Left ventricle myocardium superior (tissue), 1 donor: ENCODE results near the gene ERRFI1. TPM values are rescaled to one million over a fixed set of nuclear protein-coding genes. Genes with fewer than 3 reads are reported as not detected.
A peak's percentile ranks its signal among the peaks of the same experiment; 100 is the strongest.
"Not testable (repeated sequence)": the region's sequence is repeated elsewhere in the genome, so short reads cannot be mapped to it uniquely, and the experiment has no call there.

Source experiments
- ATAC-seq: fragments of 200-7000 bp; cut with Tn5 transposase; one replicate; pipeline ENCODE4 v1.9.1; 2020; ENCODE audit warnings: mild to moderate bottlenecking, moderate library complexity
- DNase-seq: peaks from one replicate; pipeline ENCODE4 v3.0.0-alpha.2; 2020
- intact Hi-C: fragments of 100-400 bp; cut with micrococcal nuclease; formaldehyde crosslinking; loops from one replicate; pipeline ENCODE4 v1.11.0; 2022
- long read RNA-seq: library from polyadenylated mRNA; unstranded; transcript quantifications from one replicate; pipeline ENCODE4 v2.0.0, GENCODE V29; 2021
- total RNA-seq: library from RNA; stranded (reverse); fragmentation: NEBNext Ultra II Directional; extraction: Animal tissue kit (Norgen Biotek cat#: 25700); gene quantifications from one replicate; pipeline ENCODE4 v1.2.1, GENCODE V29; 2021
- donor health status: DM: no; HTN: yes; CAD: no; lungs with severe emphysema.

ERRFI1 gene
- 10.2 TPM for total RNA-seq
- long read RNA-seq, partial matches to known transcripts, result 0 of 4 reads
- long read RNA-seq, other reads (novel, unspliced or antisense), result 2 of 4 reads

- ATAC-seq (peak; percentile 97), DNase-seq (peak; percentile 98)
- intact Hi-C loops, result loop anchor here (10.0 kb wide), 1 partner anchor 288 kb away; the partner anchor contains the start of gene SLC45A1
These were observed at the start of gene ERRFI1 for GRCh38 chr1:8026153-8026975. Gene ERRFI1 (minus strand): TSS chr1:8026309. CDS start chr1:8015619, 10,690 bp downstream.

- intact Hi-C loops, result no loop called here
These were observed 49.5 kb upstream of the ERRFI1 start for GRCh38 chr1:8075511-8076051.

GRCh38 chr1:8073112-8073855 is 47.2 kb upstream of the ERRFI1 start:
- intact Hi-C loops, result no loop called here
- DNase-seq, result peak; percentile 41
- ATAC-seq, result peak; percentile 12

More at GRCh38 chr1:8075511-8076051, 49.5 kb upstream of the ERRFI1 start:
- ATAC-seq (no peak), DNase-seq (no peak)

- ATAC-seq (no peak), DNase-seq (no peak)
- intact Hi-C loops, result no loop called here
These were observed 44.3 kb upstream of the ERRFI1 start for GRCh38 chr1:8070381-8070811.

- DNase-seq, ATAC-seq, intact Hi-C loops: not testable (repeated sequence)
These were observed 43.7 kb upstream of the ERRFI1 start for GRCh38 chr1:8069614-8070320.

GRCh38 chr1:8065369-8065768 is 39.3 kb upstream of the ERRFI1 start:
- DNase-seq (no peak), ATAC-seq (no peak)
- intact Hi-C loops, result no loop called here

- no peak for DNase-seq
- intact Hi-C loops, result no loop called here
- ATAC-seq, result peak; percentile 48
These were observed 37.4 kb upstream of the ERRFI1 start for GRCh38 chr1:8063298-8064036.

- DNase-seq, result no peak
These were observed 36.8 kb upstream of the ERRFI1 start for GRCh38 chr1:8062861-8063260.

GRCh38 chr1:8061673-8062386 is 35.7 kb upstream of the ERRFI1 start:
- intact Hi-C loops, result no loop called here
- no peak for ATAC-seq
- no peak for DNase-seq

More at GRCh38 chr1:8062861-8063260, 36.8 kb upstream of the ERRFI1 start:
- intact Hi-C loops, result no loop called here
- no peak for ATAC-seq

- DNase-seq (no peak), ATAC-seq (peak; percentile 71)
- intact Hi-C loops, result no loop called here
These were observed 35.1 kb upstream of the ERRFI1 start for GRCh38 chr1:8061210-8061609.

GRCh38 chr1:8059161-8059622 is 33.1 kb upstream of the ERRFI1 start:
- ATAC-seq, result no peak
- intact Hi-C loops, result no loop called here
- no peak for DNase-seq

GRCh38 chr1:8057779-8058178 is 31.7 kb upstream of the ERRFI1 start:
- DNase-seq, intact Hi-C loops, ATAC-seq: not testable (repeated sequence)

GRCh38 chr1:8055973-8056372 is 29.9 kb upstream of the ERRFI1 start:
- ATAC-seq, result no peak
- no peak for DNase-seq
- intact Hi-C loops, result no loop called here

- intact Hi-C loops, result no loop called here
- ATAC-seq (no peak), DNase-seq (no peak)
These were observed 27.9 kb upstream of the ERRFI1 start for GRCh38 chr1:8053878-8054567.

- no peak for ATAC-seq
- no peak for DNase-seq
- intact Hi-C loops, result no loop called here
These were observed 25.5 kb upstream of the ERRFI1 start for GRCh38 chr1:8051650-8052049.

GRCh38 chr1:8049229-8049628 is 23.1 kb upstream of the ERRFI1 start:
- intact Hi-C loops, ATAC-seq, DNase-seq: not testable (repeated sequence)
